CD4-positive, alpha-beta T cell treated with Interleukin-15 for 4 hours (primary cell): Measurements from ENCODE around the gene B4GALT1.
A peak's percentile ranks its signal among the peaks of the same experiment; 100 is the strongest.
"Not testable (repeated sequence)": the region's sequence is repeated elsewhere in the genome, so short reads cannot be mapped to it uniquely, and the experiment has no call there.

Source experiments
- DNase-seq: peaks from one replicate; pipeline ENCODE4 v3.0.0-alpha.2; 2020; ENCODE audit warnings: low spot score

The B4GALT1 gene

DNA sequence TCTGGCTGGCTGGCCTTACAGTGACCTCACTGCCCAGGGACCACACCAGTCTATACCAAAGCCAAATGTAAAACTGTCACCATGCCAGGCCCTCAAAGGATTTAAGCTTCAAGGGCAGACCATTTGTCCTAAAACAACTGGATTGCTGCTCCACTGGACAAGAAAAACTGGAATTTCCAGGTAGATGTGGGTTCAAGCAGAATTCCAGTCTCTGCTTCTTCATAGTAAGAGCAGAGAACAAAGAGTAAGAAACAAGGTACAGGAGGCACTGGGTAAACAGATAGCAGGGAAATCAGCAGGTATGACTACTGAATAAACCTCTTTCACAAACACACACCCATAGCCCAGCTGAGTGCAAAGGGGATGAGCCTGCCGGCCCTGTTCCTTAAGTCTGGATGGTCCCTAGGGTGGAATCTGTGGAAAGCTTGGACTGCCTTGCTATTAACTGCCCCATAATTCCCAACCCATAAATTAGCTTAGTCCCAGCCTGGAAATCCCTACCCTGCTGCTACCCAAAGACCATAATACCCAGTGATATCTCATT lies 5.5 kb downstream of the B4GALT1 start:
- DNase-seq = no peak

DNA sequence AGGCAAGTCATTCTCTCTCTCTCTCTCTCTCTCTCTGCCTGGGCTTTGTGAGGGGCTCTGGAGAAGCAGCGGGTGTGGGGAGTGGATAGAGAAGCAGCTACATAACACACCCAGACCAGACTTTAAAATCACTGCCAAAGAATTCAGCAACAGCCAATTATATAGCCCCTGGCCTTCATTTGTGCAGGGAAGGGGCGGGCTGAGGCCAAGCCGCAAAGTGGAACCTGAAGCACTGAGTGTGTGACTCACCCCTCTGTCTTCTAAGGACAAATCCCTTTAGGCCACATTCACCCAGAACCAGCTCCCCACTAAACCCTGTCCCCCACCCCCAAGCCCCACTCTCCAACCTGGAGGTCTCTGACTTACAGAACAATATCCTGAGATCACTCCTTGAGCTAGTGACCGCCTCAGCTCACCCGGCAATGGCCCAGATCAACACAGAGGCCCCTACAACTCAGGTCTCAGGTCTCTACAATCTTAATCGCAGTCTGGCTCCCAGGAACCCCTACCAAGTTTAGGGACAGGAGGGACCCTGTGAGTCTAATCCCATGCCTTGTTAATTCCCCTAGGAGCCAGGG lies 6.0 kb downstream of the B4GALT1 start:
- peak; percentile 60 for DNase-seq

GRCh38 chr9:33160446-33160845 lies 6.7 kb downstream of the B4GALT1 start:
- not testable (repeated sequence) for DNase-seq

GRCh38 chr9:33159777-33160127 lies 7.4 kb downstream of the B4GALT1 start:
- DNase-seq = peak; percentile 57

GRCh38 chr9:33158843-33159776 lies 8.0 kb downstream of the B4GALT1 start:
- peak; percentile 42 for DNase-seq

DNA sequence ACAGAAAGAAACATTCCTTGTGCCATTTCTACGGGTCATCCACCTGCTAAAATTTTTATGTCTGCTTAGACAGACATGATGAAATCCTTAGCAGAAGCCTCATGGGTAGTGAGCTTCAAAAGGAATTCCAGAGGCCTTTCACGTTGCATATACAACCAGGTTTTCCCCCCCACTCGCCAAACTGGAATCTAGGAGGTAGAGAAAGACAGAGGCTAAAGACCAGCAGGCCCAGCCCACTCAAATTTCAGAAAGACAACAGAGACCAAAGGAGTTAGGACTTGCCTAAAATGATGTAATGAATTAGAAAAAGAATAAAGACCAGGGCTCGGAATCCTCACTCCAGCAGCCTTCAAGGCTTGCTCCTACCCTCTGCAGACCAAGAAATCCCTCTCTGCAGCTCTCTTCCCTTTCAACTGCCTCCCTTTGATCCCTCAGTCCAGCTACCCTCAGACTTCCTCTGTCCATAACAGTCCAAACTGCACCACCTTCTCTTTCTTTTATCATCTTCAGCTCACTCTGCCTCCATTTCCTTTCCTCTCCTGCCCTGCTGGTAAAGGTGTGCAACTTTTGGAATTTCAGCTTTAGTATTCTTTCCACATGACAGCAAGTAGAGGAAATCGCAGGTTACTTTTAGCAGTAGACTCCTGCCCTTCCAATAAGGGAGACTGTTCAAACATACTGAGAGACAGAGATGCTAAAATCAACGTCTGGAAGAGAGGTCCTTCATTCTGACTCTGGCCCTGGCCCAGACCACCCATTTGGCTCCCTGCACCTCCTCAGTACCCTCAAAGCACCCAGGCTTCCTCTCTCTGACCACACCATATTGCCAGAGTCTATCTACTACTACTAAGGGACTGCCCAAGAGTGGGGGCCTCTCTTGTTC lies 8.9 kb downstream of the B4GALT1 start:
- DNase-seq = no peak

DNA sequence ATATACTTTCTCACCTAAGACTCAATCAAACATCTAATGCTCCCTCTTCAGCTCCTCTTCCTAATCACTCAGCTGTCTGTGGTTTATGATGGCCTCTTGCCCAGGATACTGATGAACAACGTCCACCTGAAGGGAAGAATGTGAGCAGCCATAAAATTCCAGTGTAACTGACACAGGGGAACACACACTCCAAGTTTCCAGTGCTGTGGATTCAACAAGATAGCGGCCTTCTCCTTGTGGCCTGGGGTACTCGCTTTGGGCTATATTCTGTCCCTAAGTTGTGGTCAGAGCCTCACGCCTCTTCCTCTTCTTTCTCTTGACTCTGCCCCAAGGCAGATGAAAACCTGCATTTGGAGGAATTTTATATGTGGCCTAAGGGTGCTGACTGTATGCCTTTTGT lies 11.7 kb downstream of the B4GALT1 start:
- no peak for DNase-seq

DNA sequence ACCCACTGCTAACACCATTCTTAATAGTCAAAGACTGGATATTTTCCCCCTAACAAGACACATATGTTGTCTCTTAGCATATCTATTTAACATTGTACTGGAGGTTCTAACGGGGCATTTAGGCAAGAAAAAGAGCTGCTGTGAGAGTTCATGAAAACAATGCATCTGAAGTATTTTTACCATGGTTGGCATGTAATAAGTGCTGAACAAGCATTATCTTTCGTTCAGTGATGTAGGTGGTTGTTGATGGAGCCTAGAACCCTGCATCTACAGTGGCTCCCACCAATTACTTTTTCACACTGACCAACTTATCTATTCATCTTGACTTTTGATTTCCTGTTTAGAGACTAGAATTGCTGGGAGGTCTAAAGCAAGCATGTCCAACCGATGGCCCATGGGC lies 12.8 kb downstream of the B4GALT1 start:
- DNase-seq = no peak

DNA sequence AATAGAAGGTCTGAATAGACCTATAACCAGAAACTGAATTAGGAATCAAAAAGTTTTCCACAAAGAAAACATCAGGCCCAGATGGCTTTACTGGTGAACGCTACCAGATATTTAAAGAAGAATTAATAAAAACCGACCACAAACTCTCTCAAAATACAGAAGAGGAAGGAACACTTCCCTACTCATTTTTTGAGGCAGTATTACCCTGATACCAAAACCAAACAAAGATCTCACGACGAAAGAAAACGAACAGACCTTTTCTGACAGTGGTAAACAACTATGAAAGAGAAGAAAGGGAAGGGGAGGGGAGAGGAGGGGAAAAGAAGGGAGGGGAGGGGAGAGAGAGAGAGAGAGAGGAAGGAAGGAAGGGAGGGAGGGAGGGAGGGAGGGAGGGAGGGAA lies 13.5 kb downstream of the B4GALT1 start:
- no peak for DNase-seq

- no peak for DNase-seq
Observed at GRCh38 chr9:33153001-33153400, 14.1 kb downstream of the B4GALT1 start.

- DNase-seq = no peak
Observed at GRCh38 chr9:33151601-33152000, 15.5 kb downstream of the B4GALT1 start.

DNA sequence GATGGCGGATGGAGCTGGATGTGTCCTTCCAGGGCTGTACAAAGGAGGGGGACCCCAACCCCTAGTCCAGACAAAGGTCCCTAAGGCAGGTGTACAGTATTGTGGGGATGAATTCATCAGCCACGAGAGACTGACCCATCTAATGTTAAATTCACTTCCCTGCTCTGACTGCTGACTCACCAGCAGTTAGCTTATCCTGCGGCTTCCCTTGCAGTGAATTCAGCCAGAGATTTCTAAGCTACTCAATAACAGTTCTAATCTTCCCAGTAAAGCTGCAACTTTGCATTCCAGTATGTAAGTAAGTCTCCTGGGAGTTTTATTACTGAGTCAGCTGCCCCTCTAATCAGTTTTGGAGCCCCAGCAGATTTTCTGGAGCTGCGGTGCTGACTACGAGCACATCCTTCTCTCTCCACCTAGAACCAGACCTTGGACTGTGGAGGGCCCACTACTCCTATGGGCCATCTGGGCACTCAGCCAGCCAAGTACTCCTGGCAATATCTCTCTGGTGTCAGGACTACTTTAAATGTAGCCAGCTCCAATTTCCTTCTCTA lies 16.1 kb downstream of the B4GALT1 start:
- no peak for DNase-seq

DNA sequence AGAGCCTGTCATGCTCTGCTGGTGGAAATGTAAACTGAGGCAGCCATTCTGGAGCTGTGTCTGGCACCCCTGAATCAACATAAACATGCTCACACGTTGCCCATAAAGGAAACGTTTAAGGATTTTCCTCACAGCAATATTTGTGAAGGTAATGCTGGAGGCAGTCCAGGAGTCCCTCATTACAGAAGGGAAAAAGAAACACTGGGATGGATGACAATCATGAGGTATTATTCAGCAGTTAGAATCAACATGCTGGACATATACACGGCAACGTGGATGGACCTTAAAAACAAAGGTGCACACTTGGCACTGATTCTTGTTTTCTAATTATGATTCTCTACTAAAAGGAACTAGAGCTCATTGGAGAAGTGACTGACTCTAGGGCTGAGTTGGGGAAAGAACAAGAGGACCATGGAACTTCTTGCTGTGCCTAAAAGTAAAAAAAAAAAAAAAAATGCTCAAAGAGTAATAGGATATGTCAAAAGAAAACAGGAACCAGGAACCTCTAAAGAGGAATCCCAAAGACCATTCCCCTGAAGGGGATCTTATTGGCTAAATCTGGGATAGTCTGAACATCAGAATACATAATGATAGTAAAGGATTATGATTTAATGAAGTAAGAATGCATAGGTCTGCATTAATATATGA lies 18.6 kb downstream of the B4GALT1 start:
- DNase-seq = no peak

DNA sequence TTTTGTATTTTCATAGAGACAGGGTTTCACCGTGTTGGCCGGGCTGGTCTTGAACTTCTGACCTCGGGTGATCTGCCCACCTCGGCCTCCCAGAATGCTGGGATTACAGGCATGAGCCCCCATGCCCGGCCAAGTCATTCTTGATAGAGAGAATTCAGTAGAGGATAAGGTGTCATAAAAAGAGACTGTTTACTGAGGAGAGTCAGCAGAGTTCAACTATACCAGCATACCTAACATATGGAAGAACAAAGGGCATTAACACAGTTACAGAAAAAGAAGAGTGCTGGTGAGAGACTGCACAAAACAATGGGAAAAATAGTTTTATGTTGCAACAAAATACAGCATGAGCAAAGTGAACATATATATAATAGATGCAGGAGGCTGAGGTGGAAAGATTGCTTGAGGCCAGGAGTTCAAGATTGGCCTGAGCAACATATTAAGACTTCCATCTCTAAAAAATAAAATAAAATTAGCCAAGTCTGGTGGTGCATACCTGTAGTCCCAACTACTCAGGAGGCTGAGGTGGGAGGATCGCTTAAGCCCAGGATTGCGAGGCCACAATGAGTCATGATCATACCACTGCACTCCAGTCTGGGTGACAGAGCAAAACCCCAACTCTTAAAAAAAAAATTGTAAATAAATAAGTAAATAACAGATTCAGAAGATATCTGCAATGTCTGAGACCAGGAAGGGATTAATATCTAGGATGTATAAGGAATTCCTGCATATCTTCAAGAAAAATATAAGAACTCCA lies 19.5 kb downstream of the B4GALT1 start:
- no peak for DNase-seq

DNA sequence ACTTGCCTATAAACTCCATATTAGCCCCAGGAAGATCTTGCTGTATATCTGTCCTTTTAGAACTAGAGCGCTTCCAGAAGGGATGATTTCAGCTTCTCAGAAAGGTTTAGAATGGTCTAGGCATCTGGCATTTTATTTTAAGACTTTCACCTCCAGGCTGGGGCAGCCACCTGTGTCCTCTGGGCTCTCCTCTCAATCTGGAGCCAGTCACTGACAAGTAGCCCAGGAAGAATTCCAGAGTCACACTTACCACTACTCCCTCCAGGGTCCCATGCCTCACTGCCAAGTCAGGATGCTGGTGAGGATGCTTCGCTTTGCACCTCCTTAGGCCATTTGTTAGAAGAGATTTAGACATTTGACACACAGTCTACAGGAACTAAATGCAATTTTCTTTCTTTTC lies 20.8 kb downstream of the B4GALT1 start:
- DNase-seq = no peak

- no peak for DNase-seq
Observed at GRCh38 chr9:33144551-33144950, 22.6 kb downstream of the B4GALT1 start.

DNA sequence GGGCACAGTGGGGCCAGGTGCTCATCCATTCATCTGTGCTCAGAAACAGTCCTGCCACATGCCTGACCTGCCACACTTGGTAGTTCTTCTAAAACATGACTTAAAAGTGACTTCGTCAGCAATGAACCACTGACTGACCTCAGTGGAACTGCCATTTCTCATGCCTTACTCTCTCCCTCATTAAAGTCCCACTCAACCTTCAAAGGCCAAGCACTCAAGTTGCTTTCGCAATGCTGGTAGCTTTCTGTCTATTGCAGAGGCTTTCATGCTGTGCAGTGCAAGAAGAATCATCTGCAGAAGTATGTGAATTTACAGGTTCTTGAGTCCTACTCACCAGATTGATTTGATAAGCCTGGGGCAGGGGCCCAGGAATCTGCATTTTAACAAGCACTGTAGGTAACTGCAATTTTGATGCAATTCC lies 23.9 kb downstream of the B4GALT1 start:
- no peak for DNase-seq

- no peak for DNase-seq
Observed at GRCh38 chr9:33142535-33142934, 24.6 kb downstream of the B4GALT1 start.

DNA sequence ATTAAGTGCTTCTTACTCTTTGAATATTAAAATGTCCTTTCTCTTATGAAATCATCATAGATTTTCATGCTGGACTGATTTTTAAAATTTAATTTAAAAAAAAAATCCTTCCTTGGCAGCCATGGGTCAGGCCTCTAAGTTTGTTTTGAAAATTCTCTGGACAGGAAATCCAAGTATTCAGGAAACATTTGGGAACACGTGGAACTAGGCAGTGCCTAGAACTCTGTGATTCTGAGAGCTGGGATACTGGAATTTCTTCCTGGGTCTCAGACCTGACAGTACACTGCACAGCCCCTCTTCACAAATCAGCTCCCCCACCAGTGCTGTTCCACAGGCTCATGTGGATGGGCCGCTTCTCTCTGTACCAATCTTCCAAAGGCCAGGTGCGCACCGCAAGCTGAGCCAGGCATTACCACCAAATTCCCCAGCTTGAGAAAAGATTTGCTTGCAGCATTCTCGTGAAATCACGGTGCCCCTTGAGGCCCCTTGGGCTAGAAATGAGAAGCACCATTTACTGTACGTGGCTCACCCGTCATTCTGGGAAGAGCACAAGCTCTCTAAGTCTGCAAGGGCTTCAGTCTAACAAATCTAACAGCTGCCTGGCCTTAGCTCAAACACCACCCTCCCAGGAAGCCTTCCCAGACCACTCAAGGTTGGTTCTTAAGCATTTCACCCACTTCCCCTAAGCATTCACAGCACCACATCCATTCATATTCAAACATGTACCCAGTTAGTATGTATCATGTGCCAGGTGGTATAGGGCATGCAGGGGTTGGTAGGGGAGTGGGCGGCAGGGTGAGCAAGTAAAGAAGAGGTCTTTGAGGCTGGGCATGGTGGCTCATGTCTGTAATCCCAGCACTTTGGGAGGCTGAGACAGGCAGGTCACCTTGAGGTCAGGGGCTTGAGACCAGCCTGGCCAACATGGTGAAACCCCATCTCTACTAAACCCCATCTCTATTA lies 26.5 kb downstream of the B4GALT1 start:
- no peak for DNase-seq
